Upper lobe of left lung (tissue), 6 donors: ENCODE data around the gene ZNF620. TPM values are rescaled to one million over a fixed set of nuclear protein-coding genes. Genes with fewer than 3 reads are reported as not detected.

Source experiments
- ATAC-seq, 2 donors: fragments of 200-7000 bp; cut with Tn5 transposase; one replicate each; pipeline ENCODE4 v1.9.1; 2022; ENCODE audit warnings: mild to moderate bottlenecking in 2 of 2, moderate library complexity in 2 of 2; ENCODE audit not compliant: low FRiP score in 2 of 2
- DNase-seq, 2 donors: peaks; one replicate each; pipeline ENCODE4 v3.0.0-alpha.2; 2019 to 2020
- H3K27ac ChIP-seq, 4 donors: fragments of 200-600 bp; sonication (generic); one replicate each; pipeline ENCODE4 v1.5.1; 2016 to 2019
- H3K27me3 ChIP-seq, 4 donors: fragments of 200-600 bp; sonication (generic); one replicate each; pipeline ENCODE4 v1.5.1; 2017 to 2019
- H3K36me3 ChIP-seq, 4 donors: fragments of 200-600 bp; sonication (generic); one replicate each; pipeline ENCODE4 v1.5.1; 2016 to 2019
- H3K4me1 ChIP-seq, 4 donors: fragments of 200-600 bp; sonication (generic); one replicate each; pipeline ENCODE4 v1.5.1; 2018 to 2019
- H3K4me3 ChIP-seq, 4 donors: fragments of 200-600 bp; sonication (generic); one replicate each; pipeline ENCODE4 v1.5.1; 2017 to 2019; ENCODE audit warnings: mild to moderate bottlenecking in 2 of 4, moderate library complexity in 1 of 4
- H3K9me3 ChIP-seq, 4 donors: fragments of 200-600 bp; sonication (generic); one replicate each; pipeline ENCODE4 v1.5.1; 2018 to 2019
- EP300 ChIP-seq, 4 donors: sonication (generic); formaldehyde crosslinking; IDR thresholded peaks; one replicate each; pipeline ENCODE4 v1.5.1; 2017; ENCODE audit warnings: antibody characterized with exemption in 4 of 4, control low read depth in 2 of 4
- POLR2A ChIP-seq, 4 donors: fragments of 450-650 bp; IDR thresholded peaks; one replicate each; pipeline ENCODE4 v1.5.1; 2016 to 2017; ENCODE audit warnings: antibody characterized with exemption in 4 of 4, mild to moderate bottlenecking in 2 of 4
- POLR2AphosphoS5 ChIP-seq, 2 donors: sonication (generic); formaldehyde crosslinking; IDR thresholded peaks; one replicate each; pipeline ENCODE4 v1.5.1; 2017; ENCODE audit warnings: antibody characterized with exemption in 2 of 2
- WGBS, 2 donors: methylation state at CpG; one replicate each; pipeline ENCODE4 v1.1.5; 2017 to 2018; 5-methylcytosine and 5-hydroxymethylcytosine counted together
- total RNA-seq, 6 donors: library from RNA; depleted of rRNA in 4 of 6; stranded (reverse); fragments of >200 nt in 4 of 6; gene quantifications; one replicate each; pipeline versions ENCODE4 v1.1.0 to v1.2.1, GENCODE V29; 2016 to 2021
- TF ChIP-seq, protein P1 (sequence below), 6 experiments: fragments of 450-650 bp in 4 of 6; fragments of 200-600 bp in 2 of 6; sonication (generic) in 2 of 6; IDR thresholded peaks; one replicate each; pipeline ENCODE4 v1.5.1; 2016 to 2019; ENCODE audit warnings: antibody characterized with exemption in 6 of 6
- donor health status: DM: no; HTN: no; CAD: no; lungs with moderate emphysema.
- donor health status: DM: no; HTN: yes; CAD: no; lungs with severe emphysema.

Gene ZNF620
- total RNA-seq, 6 donors from 2014 or later = 2.1 to 9.6 (median 5.3) TPM

DNA sequence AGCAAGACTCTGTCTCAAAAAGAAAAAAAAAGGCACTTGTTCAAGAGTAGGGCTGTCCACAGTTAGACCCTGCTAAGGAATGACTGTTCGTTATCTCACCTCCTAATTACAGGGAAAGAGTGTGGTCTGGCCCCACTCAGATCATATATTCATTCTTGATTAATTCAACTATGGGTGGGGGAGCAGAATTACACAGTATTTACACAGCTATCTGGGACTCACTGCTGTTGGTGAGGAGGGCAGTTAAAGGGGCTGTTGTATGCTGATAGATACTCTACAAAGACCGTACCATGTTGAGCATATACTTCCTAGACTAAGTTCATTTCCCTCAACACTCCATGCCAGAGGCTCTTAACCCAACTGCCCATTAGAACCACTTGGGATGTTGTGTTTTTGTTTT lies 3.8 kb upstream of the ZNF620 start:
- WGBS, 2 donors = 92 to 98% methylated on average over 2 of the region's 2 CpGs

DNA sequence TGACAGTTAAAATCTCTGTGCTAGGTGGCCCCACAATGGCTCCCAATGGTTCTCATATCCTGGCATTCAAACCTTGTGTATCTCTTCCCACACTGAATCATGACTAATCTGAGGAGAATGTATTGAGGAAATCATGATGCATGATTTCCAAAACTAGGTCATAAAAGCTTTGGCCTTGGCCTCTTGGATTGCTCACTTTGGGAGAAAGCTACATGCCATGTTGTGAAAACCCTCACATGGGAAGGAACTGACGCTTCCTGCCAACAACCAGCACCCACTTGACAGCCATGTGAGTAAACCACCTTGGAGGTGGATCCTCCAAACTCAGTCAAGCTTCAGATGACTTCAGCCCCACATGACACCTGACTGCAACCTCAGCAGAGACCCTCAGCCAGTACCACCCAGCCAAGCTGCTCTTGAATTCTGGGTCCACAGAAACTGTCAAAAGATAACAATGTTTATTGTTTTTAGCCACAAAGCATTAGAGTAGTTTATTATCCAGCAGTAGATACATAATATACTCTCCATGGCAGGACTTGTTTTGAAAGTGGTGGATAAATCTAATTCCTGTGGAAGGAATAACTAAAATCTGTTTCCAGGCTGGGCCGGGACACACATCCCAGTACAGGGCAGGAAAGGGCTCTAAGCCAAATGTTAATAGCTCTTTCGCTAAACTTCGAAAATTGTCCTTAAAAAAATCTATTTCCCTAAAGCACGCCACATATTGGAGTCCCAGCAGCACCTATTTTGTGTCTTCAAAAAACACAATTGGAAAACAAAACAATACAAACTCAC lies 1.0 kb upstream of the ZNF620 start:
- Histone ChIP-seq H3K27me3 (no peaks in the 10 kb centered on the region), H3K27ac (peak overlapping the region in 3 of 4 donors; percentile 76 to 85 (median 79)), H3K4me1 (peaks cover 9 to 18% (median 12%) of the 10 kb centered on the region in 4 donors), H3K9me3 (no peaks in the 10 kb centered on the region), H3K4me3 (peak overlapping the region in 3 of 4 donors; percentile 52 to 63 (median 60)), H3K36me3 (peaks cover 0 to 1% (median 0%) of the 10 kb centered on the region in 4 donors)
- 60 to 76% methylated on average over 5 of the region's 5 CpGs for WGBS, 2 donors
- TF ChIP-seq POLR2A (IDR thresholded peaks at IDR 0.05) = no peak
- TF ChIP-seq POLR2AphosphoS5 (IDR thresholded peaks at IDR 0.05) = peak; percentile 52 to 85
- peak in 1 of 4 donors; percentile 28 for TF ChIP-seq EP300 (IDR thresholded peaks at IDR 0.05)
- TF ChIP-seq, protein P1, sequence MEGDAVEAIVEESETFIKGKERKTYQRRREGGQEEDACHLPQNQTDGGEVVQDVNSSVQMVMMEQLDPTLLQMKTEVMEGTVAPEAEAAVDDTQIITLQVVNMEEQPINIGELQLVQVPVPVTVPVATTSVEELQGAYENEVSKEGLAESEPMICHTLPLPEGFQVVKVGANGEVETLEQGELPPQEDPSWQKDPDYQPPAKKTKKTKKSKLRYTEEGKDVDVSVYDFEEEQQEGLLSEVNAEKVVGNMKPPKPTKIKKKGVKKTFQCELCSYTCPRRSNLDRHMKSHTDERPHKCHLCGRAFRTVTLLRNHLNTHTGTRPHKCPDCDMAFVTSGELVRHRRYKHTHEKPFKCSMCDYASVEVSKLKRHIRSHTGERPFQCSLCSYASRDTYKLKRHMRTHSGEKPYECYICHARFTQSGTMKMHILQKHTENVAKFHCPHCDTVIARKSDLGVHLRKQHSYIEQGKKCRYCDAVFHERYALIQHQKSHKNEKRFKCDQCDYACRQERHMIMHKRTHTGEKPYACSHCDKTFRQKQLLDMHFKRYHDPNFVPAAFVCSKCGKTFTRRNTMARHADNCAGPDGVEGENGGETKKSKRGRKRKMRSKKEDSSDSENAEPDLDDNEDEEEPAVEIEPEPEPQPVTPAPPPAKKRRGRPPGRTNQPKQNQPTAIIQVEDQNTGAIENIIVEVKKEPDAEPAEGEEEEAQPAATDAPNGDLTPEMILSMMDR (IDR thresholded peaks at IDR 0.05) = no peak
- ATAC-seq (peak; percentile 21 to 50), DNase-seq (peak in 1 of 2 donors; percentile 36)

More for the DNA sequence above, 3.8 kb upstream of the ZNF620 start:
- no peak for DNase-seq
- Histone ChIP-seq H3K9me3 (no peaks in the 10 kb centered on the region), H3K27me3 (no peaks in the 10 kb centered on the region), H3K4me3 (no peak overlapping the region), H3K27ac (no peak overlapping the region), H3K4me1 (peaks cover 9 to 18% (median 12%) of the 10 kb centered on the region in 4 donors), H3K36me3 (no peaks in the 10 kb centered on the region)
- ATAC-seq = no peak
- TF ChIP-seq, protein P1 (IDR thresholded peaks at IDR 0.05) = no peak
- no peak for TF ChIP-seq POLR2AphosphoS5 (IDR thresholded peaks at IDR 0.05)
- no peak for TF ChIP-seq POLR2A (IDR thresholded peaks at IDR 0.05)
- TF ChIP-seq EP300 (IDR thresholded peaks at IDR 0.05) = no peak

DNA sequence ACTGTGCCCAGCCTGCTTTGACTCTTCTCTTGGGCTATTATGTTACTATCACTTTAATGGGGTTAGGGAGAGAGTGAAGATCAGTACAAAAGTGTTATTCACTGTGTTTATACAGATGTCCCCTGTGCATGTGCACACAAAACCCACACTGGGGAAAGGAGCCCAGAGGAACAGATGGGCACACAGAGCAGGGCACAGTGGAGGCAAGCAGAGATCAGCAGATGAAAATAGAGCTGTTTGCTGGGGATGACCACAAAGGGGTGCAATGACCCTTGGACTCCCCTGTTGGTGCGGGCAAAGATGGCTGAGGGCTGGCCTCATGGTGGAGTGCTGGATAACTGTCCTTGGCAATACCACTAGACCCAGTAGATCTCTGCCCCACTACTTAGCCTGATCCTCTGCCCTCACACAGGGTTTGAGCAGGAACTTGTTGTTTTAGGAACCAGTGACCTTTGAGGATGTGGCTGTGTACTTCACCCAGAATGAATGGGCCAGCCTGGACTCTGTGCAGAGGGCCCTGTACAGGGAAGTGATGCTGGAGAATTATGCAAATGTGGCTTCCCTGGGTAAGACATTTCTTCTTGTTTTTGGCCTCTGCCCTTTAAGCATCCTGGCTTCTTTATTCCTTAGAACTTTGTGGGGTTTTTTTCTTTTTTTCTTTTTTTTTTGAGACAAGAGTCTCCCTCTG lies 5.3 kb downstream of the ZNF620 start:
- no peak for ATAC-seq
- Histone ChIP-seq H3K27ac (no peak overlapping the region), H3K36me3 (peaks cover 5 to 45% (median 27%) of the 10 kb centered on the region in 4 donors), H3K27me3 (no peaks in the 10 kb centered on the region), H3K4me1 (peaks cover 0 to 9% (median 5%) of the 10 kb centered on the region in 4 donors), H3K4me3 (no peak overlapping the region), H3K9me3 (no peaks in the 10 kb centered on the region)
- DNase-seq = no peak
- 91 to 100% methylated on average over 1 of the region's 1 CpG for WGBS, 2 donors
- TF ChIP-seq, protein P1 (IDR thresholded peaks at IDR 0.05) = no peak
- TF ChIP-seq POLR2AphosphoS5 (IDR thresholded peaks at IDR 0.05) (no peak), POLR2A (IDR thresholded peaks at IDR 0.05) (no peak), EP300 (IDR thresholded peaks at IDR 0.05) (no peak)

DNA sequence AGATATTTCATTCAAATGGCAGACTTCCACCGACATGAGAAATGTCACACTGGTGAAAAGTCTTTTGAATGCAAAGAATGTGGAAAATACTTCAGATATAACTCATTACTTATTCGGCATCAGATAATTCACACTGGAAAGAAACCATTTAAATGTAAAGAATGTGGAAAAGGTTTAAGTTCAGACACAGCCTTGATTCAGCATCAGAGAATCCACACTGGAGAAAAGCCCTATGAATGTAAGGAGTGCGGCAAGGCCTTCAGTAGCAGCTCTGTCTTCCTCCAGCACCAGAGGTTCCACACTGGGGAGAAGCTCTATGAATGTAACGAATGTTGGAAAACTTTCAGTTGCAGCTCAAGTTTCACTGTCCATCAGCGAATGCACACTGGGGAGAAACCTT lies 10.4 kb downstream of the ZNF620 start:
- Histone ChIP-seq H3K27me3 (no peaks in the 10 kb centered on the region), H3K4me1 (no peaks in the 10 kb centered on the region), H3K36me3 (peaks cover 8 to 38% (median 23%) of the 10 kb centered on the region in 4 donors), H3K4me3 (no peak overlapping the region), H3K9me3 (no peaks in the 10 kb centered on the region), H3K27ac (no peak overlapping the region)
- ATAC-seq = no peak
- TF ChIP-seq POLR2A (IDR thresholded peaks at IDR 0.05) = no peak
- TF ChIP-seq, protein P1 (IDR thresholded peaks at IDR 0.05) = no peak
- TF ChIP-seq POLR2AphosphoS5 (IDR thresholded peaks at IDR 0.05) = no peak
- TF ChIP-seq EP300 (IDR thresholded peaks at IDR 0.05) = no peak
- DNase-seq = no peak
- WGBS, 2 donors = 92 to 94% methylated on average over 5 of the region's 5 CpGs
